Measurements from ENCODE around the gene SELP. TPM values are rescaled to one million over a fixed set of nuclear protein-coding genes. Genes with fewer than 3 reads are reported as not detected.

SELP gene
- total RNA-seq, 1 donor from 2014 or later = not detected

DNA sequence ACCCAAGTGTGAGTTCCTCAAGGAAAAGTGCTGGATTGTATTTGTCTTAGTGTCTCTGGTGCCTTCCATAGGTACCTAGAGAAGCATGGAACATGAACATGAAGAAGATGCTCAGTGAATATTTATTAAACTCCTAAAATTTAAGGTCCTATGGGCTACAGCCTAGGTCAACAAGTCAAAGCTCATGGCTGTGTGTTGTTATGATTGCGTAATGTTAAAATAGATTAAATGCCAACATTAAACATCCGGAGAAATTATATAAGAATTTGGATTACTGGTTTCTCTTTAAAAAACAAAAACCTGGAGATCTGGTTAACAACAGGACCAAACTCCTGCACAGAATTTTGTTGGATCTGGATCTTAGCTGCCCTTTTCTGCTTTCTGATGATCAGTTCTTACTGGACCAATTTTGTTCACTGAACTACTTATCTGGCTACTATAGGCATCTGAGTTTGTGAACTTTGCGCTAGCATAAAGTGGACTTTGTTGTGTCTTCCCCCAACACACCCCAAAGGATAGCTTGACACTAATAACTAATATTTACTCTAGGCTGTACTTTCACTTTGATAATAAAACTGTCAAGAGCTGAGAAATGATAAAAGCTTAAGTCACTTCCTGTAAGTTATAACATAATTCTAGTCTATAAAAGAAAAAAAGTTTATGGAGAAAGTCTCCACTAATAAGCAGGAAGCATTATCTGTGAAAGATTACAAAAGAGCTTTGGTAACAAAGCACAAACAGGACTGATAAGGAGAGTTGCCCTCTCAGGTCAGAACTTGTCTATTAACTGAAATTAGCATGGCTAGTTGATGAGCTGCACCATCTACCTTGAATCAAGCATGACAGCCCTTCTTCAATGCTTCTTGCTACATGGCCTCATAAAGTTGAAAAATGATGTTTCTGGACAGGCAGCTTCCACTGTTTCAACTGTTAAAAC is 64.3 kb downstream of the SELP start:
- no peaks in the 10 kb centered on the region for H3K36me3 ChIP-seq (ENCODE audit: control insufficient read depth, insufficient read depth, low read length)
- TF ChIP-seq, protein P1, sequence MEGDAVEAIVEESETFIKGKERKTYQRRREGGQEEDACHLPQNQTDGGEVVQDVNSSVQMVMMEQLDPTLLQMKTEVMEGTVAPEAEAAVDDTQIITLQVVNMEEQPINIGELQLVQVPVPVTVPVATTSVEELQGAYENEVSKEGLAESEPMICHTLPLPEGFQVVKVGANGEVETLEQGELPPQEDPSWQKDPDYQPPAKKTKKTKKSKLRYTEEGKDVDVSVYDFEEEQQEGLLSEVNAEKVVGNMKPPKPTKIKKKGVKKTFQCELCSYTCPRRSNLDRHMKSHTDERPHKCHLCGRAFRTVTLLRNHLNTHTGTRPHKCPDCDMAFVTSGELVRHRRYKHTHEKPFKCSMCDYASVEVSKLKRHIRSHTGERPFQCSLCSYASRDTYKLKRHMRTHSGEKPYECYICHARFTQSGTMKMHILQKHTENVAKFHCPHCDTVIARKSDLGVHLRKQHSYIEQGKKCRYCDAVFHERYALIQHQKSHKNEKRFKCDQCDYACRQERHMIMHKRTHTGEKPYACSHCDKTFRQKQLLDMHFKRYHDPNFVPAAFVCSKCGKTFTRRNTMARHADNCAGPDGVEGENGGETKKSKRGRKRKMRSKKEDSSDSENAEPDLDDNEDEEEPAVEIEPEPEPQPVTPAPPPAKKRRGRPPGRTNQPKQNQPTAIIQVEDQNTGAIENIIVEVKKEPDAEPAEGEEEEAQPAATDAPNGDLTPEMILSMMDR (IDR thresholded peaks at IDR 0.05; ENCODE audit: insufficient read depth, low read length, poor library complexity, severe bottlenecking) = no peak
- H3K4me3 ChIP-seq (ENCODE audit: low read depth, low read length) = no peak overlapping the region
- H3K27me3 ChIP-seq (ENCODE audit: control insufficient read depth, insufficient read depth, low read length) = no peaks in the 10 kb centered on the region
- no peak for DNase-seq (ENCODE audit: low read depth)

DNA sequence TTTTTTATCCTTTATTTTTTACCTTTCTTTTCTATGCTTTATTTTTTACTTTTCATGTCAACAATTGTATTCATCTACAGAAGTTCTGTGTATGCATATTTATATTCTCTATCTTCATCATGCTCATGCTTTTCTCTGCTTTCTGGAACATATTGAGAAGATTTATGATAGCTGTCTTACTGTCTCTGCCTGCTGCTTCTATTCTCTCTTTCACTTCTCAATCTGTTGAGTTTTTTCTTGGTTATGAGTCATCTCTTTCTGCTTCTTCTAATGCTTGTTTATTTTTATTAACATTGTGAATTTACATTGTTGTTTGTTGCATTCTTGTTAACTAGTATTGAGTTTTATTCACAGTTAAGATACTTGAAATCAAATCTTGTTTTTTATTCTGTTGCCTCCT is 66.3 kb downstream of the SELP start:
- no peak overlapping the region for H3K4me3 ChIP-seq (ENCODE audit: low read depth, low read length)
- TF ChIP-seq, protein P1 (IDR thresholded peaks at IDR 0.05; ENCODE audit: insufficient read depth, low read length, poor library complexity, severe bottlenecking) = no peak
- no peak for DNase-seq (ENCODE audit: low read depth)
- H3K27me3 ChIP-seq (ENCODE audit: control insufficient read depth, insufficient read depth, low read length) = no peaks in the 10 kb centered on the region
- H3K36me3 ChIP-seq (ENCODE audit: control insufficient read depth, insufficient read depth, low read length) = no peaks in the 10 kb centered on the region

GRCh38 chr1:169563019-169563615 is 66.8 kb downstream of the SELP start:
- TF ChIP-seq, protein P1 (IDR thresholded peaks at IDR 0.05; ENCODE audit: insufficient read depth, low read length, poor library complexity, severe bottlenecking) = no peak
- Histone ChIP-seq H3K4me3 (ENCODE audit: low read depth, low read length) (no peak overlapping the region), H3K27me3 (ENCODE audit: control insufficient read depth, insufficient read depth, low read length) (no peaks in the 10 kb centered on the region), H3K36me3 (ENCODE audit: control insufficient read depth, insufficient read depth, low read length) (no peaks in the 10 kb centered on the region)
- no peak for DNase-seq (ENCODE audit: low read depth)

DNA sequence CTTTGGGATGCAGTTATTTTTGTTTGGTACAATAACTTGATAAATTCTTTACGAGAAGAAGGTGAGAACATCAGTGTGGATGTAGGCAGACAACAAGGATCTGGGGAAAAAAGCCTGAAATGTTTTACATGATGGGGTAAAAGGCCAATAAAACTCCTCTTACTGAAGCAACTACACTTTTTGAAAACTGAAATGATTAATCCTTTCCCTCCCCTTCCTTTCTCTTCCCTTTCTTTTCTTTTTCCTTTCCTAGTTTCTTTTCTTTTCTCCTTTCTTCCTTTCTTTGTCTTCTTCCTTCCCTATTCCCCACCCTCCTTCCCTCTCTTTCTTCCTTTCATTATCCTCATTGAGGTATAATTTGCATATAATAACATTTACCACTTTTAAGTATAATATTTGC is 68.2 kb downstream of the SELP start:
- Histone ChIP-seq H3K27me3 (ENCODE audit: control insufficient read depth, insufficient read depth, low read length) (no peaks in the 10 kb centered on the region), H3K4me3 (ENCODE audit: low read depth, low read length) (no peak overlapping the region), H3K36me3 (ENCODE audit: control insufficient read depth, insufficient read depth, low read length) (no peaks in the 10 kb centered on the region)
- DNase-seq (ENCODE audit: low read depth) = no peak
- TF ChIP-seq, protein P1 (IDR thresholded peaks at IDR 0.05; ENCODE audit: insufficient read depth, low read length, poor library complexity, severe bottlenecking) = no peak

- DNase-seq (ENCODE audit: low read depth) = no peak
- Histone ChIP-seq H3K27me3 (ENCODE audit: control insufficient read depth, insufficient read depth, low read length) (no peaks in the 10 kb centered on the region), H3K36me3 (ENCODE audit: control insufficient read depth, insufficient read depth, low read length) (no peaks in the 10 kb centered on the region), H3K4me3 (ENCODE audit: low read depth, low read length) (no peak overlapping the region)
- TF ChIP-seq, protein P1 (IDR thresholded peaks at IDR 0.05; ENCODE audit: insufficient read depth, low read length, poor library complexity, severe bottlenecking) = no peak
Observed at GRCh38 chr1:169557131-169557530, 72.8 kb downstream of the SELP start.

Measured in kidney epithelial cell (primary cell).